Karpas-422 (cell line): Measurements from ENCODE around the gene EPB42. TPM values are rescaled to one million over a fixed set of nuclear protein-coding genes. Genes with fewer than 3 reads are reported as not detected.
"Not testable (repeated sequence)": the region's sequence is repeated elsewhere in the genome, so short reads cannot be mapped to it uniquely, and the experiment has no call there.

ENCODE experiments used
- DNase-seq: peaks from one replicate; pipeline ENCODE4 v3.0.0-alpha.2; 2015
- H2AFZ ChIP-seq: fragments of 200-600 bp; sonication (generic); 2 replicates; pipeline ENCODE4 v1.6.1; 2014; ENCODE audit warnings: antibody characterized with exemption, low read length, mixed read lengths
- H3K27ac ChIP-seq: fragments of 200-600 bp; sonication (generic); 2 replicates; pipeline ENCODE4 v1.5.1; 2014; ENCODE audit warnings: mild to moderate bottlenecking, low read length, moderate library complexity
- H3K27me3 ChIP-seq: fragments of 200-600 bp; sonication (generic); 2 replicates; pipeline ENCODE4 v1.6.1; 2014; ENCODE audit warnings: low read length, mixed read lengths
- H3K36me3 ChIP-seq: fragments of 200-600 bp; sonication (generic); 2 replicates; pipeline ENCODE4 v1.6.1; 2014; ENCODE audit warnings: low read length, mixed read lengths; ENCODE audit not compliant: insufficient read depth
- H3K4me1 ChIP-seq: fragments of 200-600 bp; sonication (generic); 2 replicates; pipeline ENCODE4 v1.6.1; 2014; ENCODE audit warnings: mild to moderate bottlenecking, low read length, mixed read lengths
- H3K4me2 ChIP-seq: fragments of 200-600 bp; sonication (generic); 2 replicates; pipeline ENCODE4 v1.6.1; 2014; ENCODE audit warnings: low read length, low read depth, mild to moderate bottlenecking; ENCODE audit not compliant: poor library complexity, severe bottlenecking
- H3K4me3 ChIP-seq: fragments of 200-600 bp; sonication (generic); 2 replicates; pipeline ENCODE4 v1.5.1; 2014; ENCODE audit warnings: mild to moderate bottlenecking, antibody characterized with exemption, low read length, mixed read lengths
- H3K79me2 ChIP-seq: fragments of 200-600 bp; sonication (generic); 2 replicates; pipeline ENCODE4 v1.6.1; 2014; ENCODE audit warnings: mild to moderate bottlenecking, low read length, mixed read lengths
- H3K9ac ChIP-seq: fragments of 200-600 bp; sonication (generic); 2 replicates; pipeline ENCODE4 v1.6.0; 2014; ENCODE audit warnings: low read length
- H3K9me2 ChIP-seq: fragments of 200-600 bp; sonication (generic), shearing (Covaris generic); replicated peaks from 2 replicates; pipeline ENCODE4 v1.6.0; 2014; ENCODE audit warnings: mild to moderate bottlenecking, low read length, moderate library complexity; ENCODE audit not compliant: insufficient read depth
- H3K9me3 ChIP-seq: fragments of 300-700, 200-600 bp; sonication (generic); 2 replicates; pipeline ENCODE4 v1.6.1; 2014; ENCODE audit warnings: low read length, mixed read lengths
- H4K20me1 ChIP-seq: fragments of 200-600 bp; sonication (generic); 2 replicates; pipeline ENCODE4 v1.6.1; 2014; ENCODE audit warnings: mild to moderate bottlenecking, antibody characterized with exemption, low read length, low read depth; ENCODE audit not compliant: insufficient read depth
- total RNA-seq: library from RNA; depleted of rRNA; stranded (reverse); fragments of >200 nt; shearing (Covaris generic); gene quantifications from 2 replicates; pipeline ENCODE4 v1.2.3, GENCODE V29; 2014; ENCODE audit warnings: low replicate concordance

Gene EPB42
- total RNA-seq, 1 experiment from 2014 or later = not detected

DNA sequence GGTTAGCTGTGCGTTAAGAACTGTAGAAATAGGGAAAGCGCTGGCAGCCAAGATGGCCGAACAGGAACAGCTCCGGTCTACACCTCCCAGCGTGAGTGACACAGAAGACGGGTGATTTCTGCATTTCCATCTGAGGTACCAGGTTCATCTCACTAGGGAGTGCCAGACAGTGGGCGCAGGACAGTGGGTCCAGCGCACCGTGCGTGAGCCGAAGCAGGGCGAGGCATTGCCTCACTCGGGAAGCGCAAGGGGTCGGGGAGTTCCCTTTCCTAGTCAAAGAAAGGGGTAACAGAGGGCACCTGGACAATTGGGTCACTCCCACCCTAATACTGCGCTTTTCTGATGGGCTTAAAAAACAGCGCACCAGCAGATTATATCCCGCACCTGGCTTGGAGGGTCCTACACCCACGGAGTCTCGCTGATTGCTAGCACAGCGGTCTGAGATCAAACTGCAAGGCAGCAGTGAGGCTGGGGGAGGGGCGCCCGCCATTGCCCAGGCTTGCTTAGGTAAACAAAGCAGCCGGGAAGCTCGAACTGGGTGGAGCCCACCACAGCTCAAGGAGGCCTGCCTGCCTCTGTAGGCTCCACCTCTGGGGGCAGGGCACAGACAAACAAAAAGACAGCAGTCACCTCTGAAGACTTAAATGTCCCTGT lies 45.0 kb downstream of the EPB42 start:
- H3K4me1 ChIP-seq, H2AFZ ChIP-seq, H3K9ac ChIP-seq, H3K9me2 ChIP-seq, DNase-seq, H4K20me1 ChIP-seq, H3K4me2 ChIP-seq, H3K27ac ChIP-seq, H3K79me2 ChIP-seq, H3K27me3 ChIP-seq, H3K4me3 ChIP-seq, H3K9me3 ChIP-seq: not testable (repeated sequence)
- peaks cover 28% of the 10 kb centered on the region for H3K36me3 ChIP-seq

DNA sequence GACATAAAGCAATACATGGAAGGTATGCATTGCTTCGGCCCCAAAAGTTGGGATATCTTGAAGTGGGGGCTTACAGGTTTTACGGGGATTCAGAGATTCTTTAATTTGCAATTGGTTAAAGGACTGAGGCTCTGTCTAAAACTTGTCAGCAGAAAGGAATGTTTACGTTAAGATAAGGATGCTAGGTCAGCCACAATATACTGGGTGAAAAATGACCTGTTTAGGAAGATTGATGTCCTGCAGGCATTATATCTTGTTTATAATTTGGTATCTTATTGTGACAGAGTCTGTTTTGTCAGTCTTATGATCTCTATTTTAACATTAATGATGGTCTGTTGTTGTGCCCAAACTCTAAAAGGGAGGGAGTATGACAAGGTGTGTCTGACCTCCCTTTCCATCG lies 50.9 kb downstream of the EPB42 start:
- H3K9me3 ChIP-seq = no peaks in the 10 kb centered on the region
- no peak for DNase-seq
- H2AFZ ChIP-seq = no peak overlapping the region
- no peaks in the 10 kb centered on the region for H4K20me1 ChIP-seq
- no peak overlapping the region for H3K4me3 ChIP-seq
- H3K9ac ChIP-seq = no peak overlapping the region
- no peaks in the 10 kb centered on the region for H3K9me2 ChIP-seq
- no peaks in the 10 kb centered on the region for H3K27me3 ChIP-seq
- H3K4me1 ChIP-seq = no peaks in the 10 kb centered on the region
- no peak overlapping the region for H3K4me2 ChIP-seq
- H3K79me2 ChIP-seq = no peaks in the 10 kb centered on the region
- H3K36me3 ChIP-seq = peaks cover 47% of the 10 kb centered on the region
- H3K27ac ChIP-seq = no peak overlapping the region

DNA sequence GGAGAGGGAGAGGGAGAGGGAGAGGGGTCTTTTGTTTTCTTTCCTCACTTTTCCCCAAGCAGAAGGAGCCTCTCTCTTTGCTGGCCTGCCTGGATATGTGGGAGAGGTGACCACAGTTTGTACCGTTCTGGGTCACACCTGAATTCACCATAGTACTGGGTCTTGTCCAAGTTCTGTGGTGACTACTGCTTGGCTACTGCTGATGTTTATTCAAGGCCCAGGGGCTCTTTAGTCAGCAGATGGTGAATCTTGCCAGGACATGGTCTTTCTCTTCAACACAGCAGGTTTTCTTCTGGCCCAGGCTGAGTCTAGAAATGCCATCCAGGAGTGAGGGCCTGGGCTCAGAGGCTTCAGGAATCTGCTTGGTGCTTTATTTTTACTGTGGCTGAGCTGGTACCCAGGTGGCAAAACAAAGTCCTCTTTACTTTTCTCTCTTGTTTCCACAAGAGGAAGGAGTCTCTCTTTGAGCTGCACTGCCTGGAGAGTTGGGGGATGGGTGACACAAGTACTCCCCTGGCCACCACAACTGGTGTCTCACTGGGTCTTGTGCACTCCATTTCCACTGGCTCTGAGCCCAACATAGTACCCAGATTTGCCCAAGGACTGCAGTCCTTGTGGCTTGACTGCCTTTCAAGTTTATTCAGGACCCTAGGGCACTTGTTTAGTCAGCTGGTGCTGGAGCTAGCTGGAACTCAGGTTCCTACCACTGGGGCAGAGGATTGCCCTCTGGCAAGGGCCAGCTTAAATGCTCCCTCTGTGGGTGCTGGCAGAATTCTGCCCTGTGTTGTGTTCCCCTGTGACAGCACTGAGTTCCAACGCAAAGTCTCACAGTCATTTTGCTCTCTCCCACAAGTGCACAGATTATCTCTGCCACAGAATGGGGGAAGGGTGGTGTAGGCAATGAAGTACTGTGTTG lies 52.4 kb downstream of the EPB42 start:
- no peak for DNase-seq
- H3K4me2 ChIP-seq = no peak overlapping the region
- no peak overlapping the region for H3K4me3 ChIP-seq
- no peaks in the 10 kb centered on the region for H3K27me3 ChIP-seq
- H3K27ac ChIP-seq = no peak overlapping the region
- H3K9me3 ChIP-seq = no peaks in the 10 kb centered on the region
- no peak overlapping the region for H2AFZ ChIP-seq
- peaks cover 52% of the 10 kb centered on the region for H3K36me3 ChIP-seq
- H4K20me1 ChIP-seq = no peaks in the 10 kb centered on the region
- no peak overlapping the region for H3K9ac ChIP-seq
- no peaks in the 10 kb centered on the region for H3K4me1 ChIP-seq
- H3K79me2 ChIP-seq = 0 out of 2 replicates have a peak, but pooled peaks cover 4% of the 10 kb centered on the region
- no peaks in the 10 kb centered on the region for H3K9me2 ChIP-seq

DNA sequence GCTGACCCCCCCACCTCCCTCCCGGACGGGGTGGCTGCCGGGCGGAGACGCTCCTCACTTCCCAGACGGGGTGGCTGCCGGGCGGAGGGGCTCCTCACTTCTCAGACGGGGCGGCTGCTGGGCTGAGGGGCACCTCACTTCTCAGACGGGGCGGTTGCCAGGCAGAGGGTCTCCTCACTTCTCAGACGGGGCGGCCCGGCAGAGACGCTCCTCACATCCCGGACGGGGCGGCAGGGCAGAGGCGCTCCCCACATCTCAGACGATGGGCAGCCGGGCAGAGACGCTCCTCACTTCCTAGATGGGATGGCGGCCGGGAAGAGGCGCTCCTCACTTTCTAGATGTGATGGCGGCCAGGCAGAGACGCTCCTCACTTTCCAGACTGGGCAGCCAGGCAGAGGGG lies 53.6 kb downstream of the EPB42 start:
- not testable (repeated sequence) for H3K9me2 ChIP-seq, H3K4me2 ChIP-seq, H3K9me3 ChIP-seq, H3K4me1 ChIP-seq, DNase-seq, H3K4me3 ChIP-seq, H4K20me1 ChIP-seq, H3K27ac ChIP-seq, H3K27me3 ChIP-seq, H3K9ac ChIP-seq, H3K79me2 ChIP-seq, H2AFZ ChIP-seq
- peaks cover 52% of the 10 kb centered on the region for H3K36me3 ChIP-seq

DNA sequence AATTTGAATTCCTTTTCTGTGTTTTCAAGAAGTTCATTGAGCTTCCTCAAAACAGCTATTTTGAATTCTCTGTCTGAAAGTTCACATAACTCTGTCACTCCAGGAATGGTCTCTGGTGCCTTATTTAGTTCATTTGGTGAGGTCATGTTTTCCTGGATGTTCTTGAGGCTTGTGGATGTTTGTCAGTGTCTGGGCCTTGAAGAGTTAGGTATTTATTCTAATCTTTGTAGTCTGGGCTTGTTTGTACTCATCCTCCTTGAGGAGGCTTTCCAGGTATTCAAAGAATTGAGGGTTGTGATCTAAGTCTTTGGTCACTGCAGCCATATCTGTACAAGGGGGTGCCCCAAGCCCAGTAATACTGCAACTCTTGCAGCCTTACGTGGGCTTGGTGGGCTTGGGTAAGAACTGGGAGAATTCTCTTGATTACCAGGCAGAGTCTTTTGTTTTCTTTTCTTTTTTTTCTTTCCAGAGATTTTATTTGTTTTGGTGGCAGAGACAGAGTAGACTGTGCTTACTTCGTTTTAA lies 55.0 kb downstream of the EPB42 start:
- Histone ChIP-seq H3K79me2 (peaks cover 7% of the 10 kb centered on the region; the same call in 1 of the 2 replicates), H3K27me3 (no peaks in the 10 kb centered on the region), H3K4me3 (no peak overlapping the region), H3K9ac (no peak overlapping the region), H3K27ac (no peak overlapping the region), H3K9me3 (no peaks in the 10 kb centered on the region), H3K9me2 (no peaks in the 10 kb centered on the region), H3K36me3 (peaks cover 56% of the 10 kb centered on the region), H3K4me2 (no peak overlapping the region), H2AFZ (no peak overlapping the region), H4K20me1 (no peaks in the 10 kb centered on the region), H3K4me1 (no peaks in the 10 kb centered on the region)
- DNase-seq = no peak

DNA sequence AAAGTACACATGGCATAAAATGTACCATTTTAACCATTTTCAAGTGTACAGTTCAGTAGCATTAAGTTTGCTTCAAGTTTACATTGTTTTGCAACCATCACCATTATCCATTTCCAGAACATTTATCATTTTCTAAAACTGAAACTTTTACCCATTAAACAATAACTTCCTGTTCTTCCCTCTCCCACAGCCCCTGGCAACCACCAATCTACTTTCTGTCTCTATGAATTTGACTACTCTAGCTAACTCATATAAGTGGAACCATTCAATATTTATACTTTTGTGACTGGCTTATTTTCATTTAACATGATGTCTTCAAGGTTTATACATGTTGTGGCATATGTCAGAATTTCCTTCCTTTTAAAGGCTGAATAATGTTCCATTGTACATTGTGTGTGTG lies 67.5 kb downstream of the EPB42 start:
- Histone ChIP-seq H3K4me3 (no peak overlapping the region), H3K9me2 (no peaks in the 10 kb centered on the region), H3K36me3 (peaks cover 76% of the 10 kb centered on the region), H2AFZ (no peak overlapping the region), H3K9ac (no peak overlapping the region), H3K9me3 (no peaks in the 10 kb centered on the region), H3K27me3 (no peaks in the 10 kb centered on the region), H3K4me1 (no peaks in the 10 kb centered on the region), H3K4me2 (no peak overlapping the region), H4K20me1 (no peaks in the 10 kb centered on the region), H3K79me2 (peaks cover 16% of the 10 kb centered on the region), H3K27ac (no peak overlapping the region)
- no peak for DNase-seq

DNA sequence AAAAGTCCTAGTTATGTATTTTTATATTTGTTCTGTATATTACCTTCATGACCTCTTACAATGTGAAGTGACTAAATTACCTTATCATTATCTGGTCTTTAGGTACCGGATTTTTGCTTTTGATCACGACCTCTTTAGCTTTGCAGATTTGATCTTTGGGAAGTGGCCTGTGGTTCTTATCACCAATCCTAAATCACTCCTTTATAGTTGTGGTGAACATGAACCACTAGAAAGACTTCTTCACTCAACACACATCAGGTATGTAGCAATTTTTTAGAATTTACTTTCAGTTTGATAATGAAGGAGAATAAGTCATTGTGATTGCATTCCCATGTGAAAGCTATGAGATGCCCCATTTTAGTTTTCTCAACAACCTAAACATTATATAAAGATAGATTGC lies 69.1 kb downstream of the EPB42 start:
- Histone ChIP-seq H2AFZ (no peak overlapping the region), H3K4me2 (no peak overlapping the region), H3K9ac (no peak overlapping the region), H3K4me3 (no peak overlapping the region), H3K27me3 (no peaks in the 10 kb centered on the region), H4K20me1 (no peaks in the 10 kb centered on the region), H3K27ac (no peak overlapping the region), H3K36me3 (peaks cover 68% of the 10 kb centered on the region), H3K9me3 (no peaks in the 10 kb centered on the region), H3K79me2 (peaks cover 5% of the 10 kb centered on the region), H3K9me2 (no peaks in the 10 kb centered on the region), H3K4me1 (no peaks in the 10 kb centered on the region)
- no peak for DNase-seq

DNA sequence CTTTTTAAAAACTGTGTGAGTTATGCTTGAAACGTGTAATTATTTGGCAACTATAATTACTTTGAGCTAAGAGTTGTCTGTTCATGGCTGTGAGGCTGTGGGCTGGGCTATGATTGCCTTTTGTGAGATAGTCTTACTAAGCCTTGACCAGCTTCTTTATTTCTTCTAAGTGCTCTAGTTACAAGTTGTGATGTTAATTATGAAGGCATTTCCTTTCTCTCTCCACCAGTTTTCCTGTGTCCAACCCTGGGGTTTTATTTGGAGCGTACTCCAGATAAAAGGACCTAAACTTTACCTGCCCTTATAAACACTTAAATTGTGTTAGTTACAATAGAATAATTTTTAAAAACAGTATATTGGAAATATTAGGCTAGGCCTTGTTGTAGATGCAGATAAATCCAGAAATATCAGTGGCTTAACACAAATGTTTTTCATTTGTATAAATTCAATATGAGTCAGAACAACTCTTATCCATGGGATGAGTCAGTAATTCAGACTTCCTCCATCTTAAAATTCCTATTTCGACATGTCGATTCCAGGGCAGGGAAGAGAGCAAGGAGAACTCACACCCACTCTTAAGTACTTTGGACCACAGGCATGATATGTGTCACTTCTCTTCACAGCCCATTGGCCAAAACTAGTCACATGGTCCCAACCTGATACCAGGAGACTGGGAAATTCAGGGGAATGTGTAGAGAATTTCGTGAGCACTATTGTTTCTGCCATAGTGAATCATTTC lies 70.5 kb downstream of the EPB42 start:
- H3K4me3 ChIP-seq = no peak overlapping the region
- DNase-seq = no peak
- no peaks in the 10 kb centered on the region for H3K9me3 ChIP-seq
- no peaks in the 10 kb centered on the region for H3K27me3 ChIP-seq
- peaks cover 70% of the 10 kb centered on the region for H3K36me3 ChIP-seq
- H3K4me1 ChIP-seq = no peaks in the 10 kb centered on the region
- H3K4me2 ChIP-seq = no peak overlapping the region
- H3K79me2 ChIP-seq = peaks cover 11% of the 10 kb centered on the region
- no peak overlapping the region for H3K27ac ChIP-seq
- no peak overlapping the region for H3K9ac ChIP-seq
- H2AFZ ChIP-seq = no peak overlapping the region
- H3K9me2 ChIP-seq = no peaks in the 10 kb centered on the region
- H4K20me1 ChIP-seq = no peaks in the 10 kb centered on the region
